Karpas-422 (cell line): Measurements from ENCODE around the gene REC114. TPM values are rescaled to one million over a fixed set of nuclear protein-coding genes. Genes with fewer than 3 reads are reported as not detected.
"Not testable (repeated sequence)": the region's sequence is repeated elsewhere in the genome, so short reads cannot be mapped to it uniquely, and the experiment has no call there.

Experiments
- DNase-seq: peaks from one replicate; pipeline ENCODE4 v3.0.0-alpha.2; 2015
- H2AFZ ChIP-seq: fragments of 200-600 bp; sonication (generic); 2 replicates; pipeline ENCODE4 v1.6.1; 2014; ENCODE audit warnings: antibody characterized with exemption, low read length, mixed read lengths
- H3K27ac ChIP-seq: fragments of 200-600 bp; sonication (generic); 2 replicates; pipeline ENCODE4 v1.5.1; 2014; ENCODE audit warnings: mild to moderate bottlenecking, low read length, moderate library complexity
- H3K27me3 ChIP-seq: fragments of 200-600 bp; sonication (generic); 2 replicates; pipeline ENCODE4 v1.6.1; 2014; ENCODE audit warnings: low read length, mixed read lengths
- H3K36me3 ChIP-seq: fragments of 200-600 bp; sonication (generic); 2 replicates; pipeline ENCODE4 v1.6.1; 2014; ENCODE audit warnings: low read length, mixed read lengths; ENCODE audit not compliant: insufficient read depth
- H3K4me1 ChIP-seq: fragments of 200-600 bp; sonication (generic); 2 replicates; pipeline ENCODE4 v1.6.1; 2014; ENCODE audit warnings: mild to moderate bottlenecking, low read length, mixed read lengths
- H3K4me2 ChIP-seq: fragments of 200-600 bp; sonication (generic); 2 replicates; pipeline ENCODE4 v1.6.1; 2014; ENCODE audit warnings: low read length, low read depth, mild to moderate bottlenecking; ENCODE audit not compliant: poor library complexity, severe bottlenecking
- H3K4me3 ChIP-seq: fragments of 200-600 bp; sonication (generic); 2 replicates; pipeline ENCODE4 v1.5.1; 2014; ENCODE audit warnings: mild to moderate bottlenecking, antibody characterized with exemption, low read length, mixed read lengths
- H3K79me2 ChIP-seq: fragments of 200-600 bp; sonication (generic); 2 replicates; pipeline ENCODE4 v1.6.1; 2014; ENCODE audit warnings: mild to moderate bottlenecking, low read length, mixed read lengths
- H3K9ac ChIP-seq: fragments of 200-600 bp; sonication (generic); 2 replicates; pipeline ENCODE4 v1.6.0; 2014; ENCODE audit warnings: low read length
- H3K9me2 ChIP-seq: fragments of 200-600 bp; sonication (generic), shearing (Covaris generic); replicated peaks from 2 replicates; pipeline ENCODE4 v1.6.0; 2014; ENCODE audit warnings: mild to moderate bottlenecking, low read length, moderate library complexity; ENCODE audit not compliant: insufficient read depth
- H3K9me3 ChIP-seq: fragments of 300-700, 200-600 bp; sonication (generic); 2 replicates; pipeline ENCODE4 v1.6.1; 2014; ENCODE audit warnings: low read length, mixed read lengths
- H4K20me1 ChIP-seq: fragments of 200-600 bp; sonication (generic); 2 replicates; pipeline ENCODE4 v1.6.1; 2014; ENCODE audit warnings: mild to moderate bottlenecking, antibody characterized with exemption, low read length, low read depth; ENCODE audit not compliant: insufficient read depth
- total RNA-seq: library from RNA; depleted of rRNA; stranded (reverse); fragments of >200 nt; shearing (Covaris generic); gene quantifications from 2 replicates; pipeline ENCODE4 v1.2.3, GENCODE V29; 2014; ENCODE audit warnings: low replicate concordance

The REC114 gene
- total RNA-seq, 1 experiment from 2014 or later: not detected

GRCh38 chr15:73424506-73424905 lies 18.5 kb upstream of the REC114 start:
- no peaks in the 10 kb centered on the region for H3K36me3 ChIP-seq
- H3K4me2 ChIP-seq: no peak overlapping the region
- no peaks in the 10 kb centered on the region for H4K20me1 ChIP-seq
- H3K9me3 ChIP-seq: no peaks in the 10 kb centered on the region
- H3K27me3 ChIP-seq: no peaks in the 10 kb centered on the region
- H3K4me1 ChIP-seq: no peaks in the 10 kb centered on the region
- no peak overlapping the region for H2AFZ ChIP-seq
- H3K9me2 ChIP-seq: no peaks in the 10 kb centered on the region
- H3K27ac ChIP-seq: no peak overlapping the region
- no peak for DNase-seq
- no peaks in the 10 kb centered on the region for H3K79me2 ChIP-seq
- H3K4me3 ChIP-seq: no peak overlapping the region
- no peak overlapping the region for H3K9ac ChIP-seq

GRCh38 chr15:73425510-73425909 lies 17.5 kb upstream of the REC114 start:
- Histone ChIP-seq H3K4me2 (no peak overlapping the region), H3K27ac (no peak overlapping the region), H4K20me1 (no peaks in the 10 kb centered on the region), H3K9ac (no peak overlapping the region), H3K79me2 (no peaks in the 10 kb centered on the region), H3K36me3 (no peaks in the 10 kb centered on the region), H3K4me1 (no peaks in the 10 kb centered on the region), H3K4me3 (no peak overlapping the region), H3K9me2 (no peaks in the 10 kb centered on the region), H3K27me3 (no peaks in the 10 kb centered on the region), H3K9me3 (no peaks in the 10 kb centered on the region), H2AFZ (no peak overlapping the region)
- no peak for DNase-seq

- H3K27ac ChIP-seq: no peak overlapping the region
- no peak overlapping the region for H3K4me2 ChIP-seq
- H3K27me3 ChIP-seq: no peaks in the 10 kb centered on the region
- H3K36me3 ChIP-seq: no peaks in the 10 kb centered on the region
- no peaks in the 10 kb centered on the region for H3K79me2 ChIP-seq
- no peak overlapping the region for H3K9ac ChIP-seq
- no peak overlapping the region for H3K4me3 ChIP-seq
- DNase-seq: no peak
- H3K9me2 ChIP-seq: no peaks in the 10 kb centered on the region
- H4K20me1 ChIP-seq: no peaks in the 10 kb centered on the region
- H3K4me1 ChIP-seq: no peaks in the 10 kb centered on the region
- H3K9me3 ChIP-seq: no peaks in the 10 kb centered on the region
- no peak overlapping the region for H2AFZ ChIP-seq
Measured at GRCh38 chr15:73426323-73426994, 16.5 kb upstream of the REC114 start.

GRCh38 chr15:73431329-73431728 lies 11.6 kb upstream of the REC114 start:
- not testable (repeated sequence) for H3K9me3 ChIP-seq, H3K79me2 ChIP-seq, H3K27ac ChIP-seq, H4K20me1 ChIP-seq, H2AFZ ChIP-seq, H3K4me2 ChIP-seq, H3K36me3 ChIP-seq, H3K27me3 ChIP-seq, H3K4me3 ChIP-seq, H3K9me2 ChIP-seq, H3K9ac ChIP-seq, H3K4me1 ChIP-seq, DNase-seq

- H3K9ac ChIP-seq: no peak overlapping the region
- H3K36me3 ChIP-seq: no peaks in the 10 kb centered on the region
- H3K79me2 ChIP-seq: no peaks in the 10 kb centered on the region
- no peak overlapping the region for H3K4me2 ChIP-seq
- no peaks in the 10 kb centered on the region for H4K20me1 ChIP-seq
- H3K9me3 ChIP-seq: no peaks in the 10 kb centered on the region
- no peaks in the 10 kb centered on the region; the same call in 1 of the 2 replicates for H3K27me3 ChIP-seq
- DNase-seq: no peak
- no peaks in the 10 kb centered on the region for H3K9me2 ChIP-seq
- no peak overlapping the region for H2AFZ ChIP-seq
- H3K4me1 ChIP-seq: no peaks in the 10 kb centered on the region
- H3K27ac ChIP-seq: no peak overlapping the region
- no peak overlapping the region for H3K4me3 ChIP-seq
Measured at GRCh38 chr15:73433873-73434272, 9.1 kb upstream of the REC114 start.

- H2AFZ ChIP-seq: no peak overlapping the region
- H3K4me3 ChIP-seq: no peak overlapping the region
- H3K9me3 ChIP-seq: no peaks in the 10 kb centered on the region
- H3K9ac ChIP-seq: no peak overlapping the region
- H3K4me2 ChIP-seq: no peak overlapping the region
- no peaks in the 10 kb centered on the region; the same call in 1 of the 2 replicates for H3K27me3 ChIP-seq
- H4K20me1 ChIP-seq: no peaks in the 10 kb centered on the region
- H3K79me2 ChIP-seq: no peaks in the 10 kb centered on the region
- DNase-seq: no peak
- H3K36me3 ChIP-seq: no peaks in the 10 kb centered on the region
- H3K9me2 ChIP-seq: no peaks in the 10 kb centered on the region
- no peak overlapping the region for H3K27ac ChIP-seq
- H3K4me1 ChIP-seq: no peaks in the 10 kb centered on the region
Measured at GRCh38 chr15:73436613-73437012, 6.4 kb upstream of the REC114 start.

- DNase-seq: no peak
Measured at GRCh38 chr15:73437543-73438109, 5.3 kb upstream of the REC114 start.

GRCh38 chr15:73438651-73439050 lies 4.3 kb upstream of the REC114 start:
- Histone ChIP-seq H3K9me2 (no peaks in the 10 kb centered on the region), H3K27me3 (no peaks in the 10 kb centered on the region; the same call in 1 of the 2 replicates), H3K27ac (no peak overlapping the region), H3K4me2 (no peak overlapping the region), H3K36me3 (no peaks in the 10 kb centered on the region), H2AFZ (no peak overlapping the region), H3K9ac (no peak overlapping the region), H3K4me1 (no peaks in the 10 kb centered on the region), H3K9me3 (no peaks in the 10 kb centered on the region), H3K79me2 (no peaks in the 10 kb centered on the region), H4K20me1 (no peaks in the 10 kb centered on the region), H3K4me3 (no peak overlapping the region)
- DNase-seq: no peak

More at GRCh38 chr15:73437543-73438109, 5.3 kb upstream of the REC114 start:
- H3K4me3 ChIP-seq: no peak overlapping the region
- no peaks in the 10 kb centered on the region for H3K9me3 ChIP-seq
- no peak overlapping the region for H3K9ac ChIP-seq
- no peak overlapping the region for H2AFZ ChIP-seq
- H3K4me1 ChIP-seq: no peaks in the 10 kb centered on the region
- H3K4me2 ChIP-seq: no peak overlapping the region
- no peaks in the 10 kb centered on the region for H3K36me3 ChIP-seq
- H3K27ac ChIP-seq: no peak overlapping the region
- H3K9me2 ChIP-seq: no peaks in the 10 kb centered on the region
- H4K20me1 ChIP-seq: no peaks in the 10 kb centered on the region
- no peaks in the 10 kb centered on the region for H3K79me2 ChIP-seq
- H3K27me3 ChIP-seq: no peaks in the 10 kb centered on the region; the same call in 1 of the 2 replicates
